ENCODE results near the gene ACSF3. TPM values are rescaled to one million over a fixed set of nuclear protein-coding genes. Genes with fewer than 3 reads are reported as not detected.

ACSF3 gene
- total and polyA plus RNA-seq, 4 donors = 15.3 to 27.3 (median 18.8) TPM

DNA sequence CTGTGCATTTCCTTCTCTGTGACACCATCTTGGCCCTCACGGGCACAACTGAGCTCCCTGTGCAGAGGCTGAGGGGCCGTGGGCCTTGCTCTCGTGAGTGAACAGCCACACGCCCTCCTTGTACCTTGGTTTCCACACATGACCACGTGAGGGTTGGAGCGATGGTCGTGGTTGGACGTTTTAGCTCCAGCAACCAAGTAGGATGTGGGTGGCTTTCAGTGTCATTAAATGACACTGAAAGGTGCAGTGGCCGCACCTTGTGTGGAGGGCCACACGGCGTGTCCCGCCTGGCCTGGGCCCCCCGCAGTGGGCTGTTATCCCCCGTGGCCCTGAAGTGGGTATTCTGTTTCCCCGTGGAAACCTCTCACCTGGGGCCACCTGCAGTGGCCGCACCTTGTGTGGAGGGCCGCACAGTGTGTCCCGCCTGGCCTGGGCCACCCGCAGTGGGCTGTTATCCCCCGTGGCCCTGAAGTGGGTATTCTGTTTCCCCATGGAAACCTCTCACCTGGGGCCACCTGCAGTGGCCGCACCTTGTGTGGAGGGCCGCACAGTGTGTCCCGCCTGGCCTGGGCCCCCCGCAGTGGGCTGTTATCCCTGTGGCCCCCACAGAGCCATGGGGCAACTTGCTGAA is 28.2 kb downstream of the ACSF3 start:
- DNase-seq (ENCODE audit: low spot score) = no peak

More for the DNA sequence above, 28.2 kb downstream of the ACSF3 start:
- TF ChIP-seq MAX (IDR thresholded peaks at IDR 0.05) (no peak), EGR1 (IDR thresholded peaks at IDR 0.05; ENCODE audit: low read depth in 2 of 2) (no peak), TAF1 (conservative IDR thresholded peaks at IDR 0.05) (no peak), HNF4A (conservative IDR thresholded peaks at IDR 0.05) (no peak), RXRA (IDR thresholded peaks at IDR 0.05) (no peak), JUND (IDR thresholded peaks at IDR 0.05) (no peak), ATF3 (IDR thresholded peaks at IDR 0.05) (no peak), YY1 (IDR thresholded peaks at IDR 0.05) (no peak), SP1 (IDR thresholded peaks at IDR 0.05) (no peak), FOXA2 (IDR thresholded peaks at IDR 0.05) (no peak)
- TF ChIP-seq, protein P1, sequence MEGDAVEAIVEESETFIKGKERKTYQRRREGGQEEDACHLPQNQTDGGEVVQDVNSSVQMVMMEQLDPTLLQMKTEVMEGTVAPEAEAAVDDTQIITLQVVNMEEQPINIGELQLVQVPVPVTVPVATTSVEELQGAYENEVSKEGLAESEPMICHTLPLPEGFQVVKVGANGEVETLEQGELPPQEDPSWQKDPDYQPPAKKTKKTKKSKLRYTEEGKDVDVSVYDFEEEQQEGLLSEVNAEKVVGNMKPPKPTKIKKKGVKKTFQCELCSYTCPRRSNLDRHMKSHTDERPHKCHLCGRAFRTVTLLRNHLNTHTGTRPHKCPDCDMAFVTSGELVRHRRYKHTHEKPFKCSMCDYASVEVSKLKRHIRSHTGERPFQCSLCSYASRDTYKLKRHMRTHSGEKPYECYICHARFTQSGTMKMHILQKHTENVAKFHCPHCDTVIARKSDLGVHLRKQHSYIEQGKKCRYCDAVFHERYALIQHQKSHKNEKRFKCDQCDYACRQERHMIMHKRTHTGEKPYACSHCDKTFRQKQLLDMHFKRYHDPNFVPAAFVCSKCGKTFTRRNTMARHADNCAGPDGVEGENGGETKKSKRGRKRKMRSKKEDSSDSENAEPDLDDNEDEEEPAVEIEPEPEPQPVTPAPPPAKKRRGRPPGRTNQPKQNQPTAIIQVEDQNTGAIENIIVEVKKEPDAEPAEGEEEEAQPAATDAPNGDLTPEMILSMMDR (IDR thresholded peaks at IDR 0.05; ENCODE audit: low read depth, low read length, missing input control) = no peak
- TF ChIP-seq, protein P2, sequence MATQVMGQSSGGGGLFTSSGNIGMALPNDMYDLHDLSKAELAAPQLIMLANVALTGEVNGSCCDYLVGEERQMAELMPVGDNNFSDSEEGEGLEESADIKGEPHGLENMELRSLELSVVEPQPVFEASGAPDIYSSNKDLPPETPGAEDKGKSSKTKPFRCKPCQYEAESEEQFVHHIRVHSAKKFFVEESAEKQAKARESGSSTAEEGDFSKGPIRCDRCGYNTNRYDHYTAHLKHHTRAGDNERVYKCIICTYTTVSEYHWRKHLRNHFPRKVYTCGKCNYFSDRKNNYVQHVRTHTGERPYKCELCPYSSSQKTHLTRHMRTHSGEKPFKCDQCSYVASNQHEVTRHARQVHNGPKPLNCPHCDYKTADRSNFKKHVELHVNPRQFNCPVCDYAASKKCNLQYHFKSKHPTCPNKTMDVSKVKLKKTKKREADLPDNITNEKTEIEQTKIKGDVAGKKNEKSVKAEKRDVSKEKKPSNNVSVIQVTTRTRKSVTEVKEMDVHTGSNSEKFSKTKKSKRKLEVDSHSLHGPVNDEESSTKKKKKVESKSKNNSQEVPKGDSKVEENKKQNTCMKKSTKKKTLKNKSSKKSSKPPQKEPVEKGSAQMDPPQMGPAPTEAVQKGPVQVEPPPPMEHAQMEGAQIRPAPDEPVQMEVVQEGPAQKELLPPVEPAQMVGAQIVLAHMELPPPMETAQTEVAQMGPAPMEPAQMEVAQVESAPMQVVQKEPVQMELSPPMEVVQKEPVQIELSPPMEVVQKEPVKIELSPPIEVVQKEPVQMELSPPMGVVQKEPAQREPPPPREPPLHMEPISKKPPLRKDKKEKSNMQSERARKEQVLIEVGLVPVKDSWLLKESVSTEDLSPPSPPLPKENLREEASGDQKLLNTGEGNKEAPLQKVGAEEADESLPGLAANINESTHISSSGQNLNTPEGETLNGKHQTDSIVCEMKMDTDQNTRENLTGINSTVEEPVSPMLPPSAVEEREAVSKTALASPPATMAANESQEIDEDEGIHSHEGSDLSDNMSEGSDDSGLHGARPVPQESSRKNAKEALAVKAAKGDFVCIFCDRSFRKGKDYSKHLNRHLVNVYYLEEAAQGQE (IDR thresholded peaks at IDR 0.05) = no peak
- TF ChIP-seq, protein P3, sequence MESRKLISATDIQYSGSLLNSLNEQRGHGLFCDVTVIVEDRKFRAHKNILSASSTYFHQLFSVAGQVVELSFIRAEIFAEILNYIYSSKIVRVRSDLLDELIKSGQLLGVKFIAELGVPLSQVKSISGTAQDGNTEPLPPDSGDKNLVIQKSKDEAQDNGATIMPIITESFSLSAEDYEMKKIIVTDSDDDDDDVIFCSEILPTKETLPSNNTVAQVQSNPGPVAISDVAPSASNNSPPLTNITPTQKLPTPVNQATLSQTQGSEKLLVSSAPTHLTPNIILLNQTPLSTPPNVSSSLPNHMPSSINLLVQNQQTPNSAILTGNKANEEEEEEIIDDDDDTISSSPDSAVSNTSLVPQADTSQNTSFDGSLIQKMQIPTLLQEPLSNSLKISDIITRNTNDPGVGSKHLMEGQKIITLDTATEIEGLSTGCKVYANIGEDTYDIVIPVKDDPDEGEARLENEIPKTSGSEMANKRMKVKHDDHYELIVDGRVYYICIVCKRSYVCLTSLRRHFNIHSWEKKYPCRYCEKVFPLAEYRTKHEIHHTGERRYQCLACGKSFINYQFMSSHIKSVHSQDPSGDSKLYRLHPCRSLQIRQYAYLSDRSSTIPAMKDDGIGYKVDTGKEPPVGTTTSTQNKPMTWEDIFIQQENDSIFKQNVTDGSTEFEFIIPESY (IDR thresholded peaks at IDR 0.05) = no peak
- no peak overlapping the region for H3K9ac ChIP-seq (ENCODE audit: low read depth in 1 of 2, low read length in 2 of 2)
- H3K4me3 ChIP-seq (ENCODE audit: low read depth in 1 of 3, low read length in 3 of 3) = no peak overlapping the region
- WGBS = 93% methylated on average over 24 of the region's 24 CpGs
- H3K27me3 ChIP-seq (ENCODE audit: control insufficient read depth in 4 of 4, insufficient read depth in 4 of 4, low read length in 3 of 4) = no peaks in the 10 kb centered on the region
- H3K27ac ChIP-seq (ENCODE audit: low read depth in 1 of 2, low read length in 2 of 2) = no peak overlapping the region
- peaks cover 0 to 2% (median 0%) of the 10 kb centered on the region in 4 donors for H3K9me3 ChIP-seq (ENCODE audit: control insufficient read depth in 4 of 4, low read length in 3 of 4)
- peaks cover 3 to 10% (median 8%) of the 10 kb centered on the region in 4 donors for H3K4me1 ChIP-seq (ENCODE audit: control insufficient read depth in 4 of 4, insufficient read depth in 4 of 4, low read length in 3 of 4)
- H3K36me3 ChIP-seq (ENCODE audit: control insufficient read depth in 4 of 4, insufficient read depth in 3 of 4, low read depth in 1 of 4, low read length in 3 of 4) = peaks cover 0 to 30% (median 7%) of the 10 kb centered on the region in 4 donors
